ENCODE measurements around the gene VSTM5.
"Not testable (repeated sequence)": the region's sequence is repeated elsewhere in the genome, so short reads cannot be mapped to it uniquely, and the experiment has no call there.

Gene VSTM5, protein sequence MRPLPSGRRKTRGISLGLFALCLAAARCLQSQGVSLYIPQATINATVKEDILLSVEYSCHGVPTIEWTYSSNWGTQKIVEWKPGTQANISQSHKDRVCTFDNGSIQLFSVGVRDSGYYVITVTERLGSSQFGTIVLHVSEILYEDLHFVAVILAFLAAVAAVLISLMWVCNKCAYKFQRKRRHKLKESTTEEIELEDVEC

GRCh38 chr11:93850594-93851018, at the start of gene VSTM5:
Gene VSTM5 (minus strand): TSS chr11:93850618. CDS start chr11:93850502, 116 bp downstream.
- DNase-seq: no peak

- DNase-seq: no peak
Observed at GRCh38 chr11:93895106-93895862, 44.9 kb upstream of the VSTM5 start.

DNA sequence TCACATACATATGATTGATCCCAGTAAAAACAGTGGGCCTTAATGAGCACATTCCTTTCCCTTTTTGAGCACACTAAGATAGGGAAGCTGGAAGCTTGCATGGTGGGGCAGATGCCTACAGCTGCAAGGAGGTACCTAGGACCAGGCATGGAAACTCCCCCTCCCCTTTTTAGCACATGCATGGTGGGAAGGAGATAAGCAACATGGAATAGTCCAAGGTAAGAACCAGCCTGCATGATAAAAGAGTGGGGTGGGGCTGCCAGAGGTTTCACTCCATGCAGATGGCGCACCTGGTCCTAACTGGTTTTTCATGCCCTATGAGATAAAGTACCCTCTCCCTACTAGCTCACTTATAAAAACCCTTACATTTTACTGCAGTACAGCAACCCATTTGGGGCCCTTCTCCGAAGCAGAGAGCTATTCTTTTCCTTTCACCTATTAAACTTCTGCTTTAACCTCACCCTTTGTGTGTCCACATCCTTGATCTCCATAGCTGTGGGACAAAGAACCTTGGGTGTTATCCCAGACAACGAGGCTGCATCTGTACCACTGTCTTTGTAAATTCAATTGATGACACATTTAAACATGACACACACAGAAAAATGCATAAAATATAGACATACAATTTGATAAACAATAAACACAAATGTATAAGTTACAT, 40.1 kb upstream of the VSTM5 start:
- DNase-seq: no peak

DNA sequence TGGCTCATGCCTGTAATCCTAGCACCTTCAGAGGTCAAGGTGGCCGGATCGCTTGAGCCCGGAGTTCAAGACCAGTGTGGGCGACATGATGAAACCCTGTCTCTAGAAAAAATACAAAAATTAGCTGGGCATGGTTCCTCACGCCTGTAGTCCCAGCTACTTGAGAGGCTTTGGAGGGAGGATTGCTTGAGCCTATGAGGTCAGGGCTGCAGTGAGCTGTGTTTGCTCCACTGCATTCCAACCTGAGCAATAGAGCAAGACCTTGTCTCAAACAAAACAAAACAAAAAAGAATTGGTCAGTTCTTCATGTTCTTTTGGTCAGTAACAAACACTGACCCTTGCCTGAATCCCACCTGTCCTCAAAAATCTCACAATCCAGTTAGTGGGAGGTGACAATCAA, 36.7 kb upstream of the VSTM5 start:
- DNase-seq: no peak

- not testable (repeated sequence) for DNase-seq
Observed at GRCh38 chr11:93879114-93879513, 28.7 kb upstream of the VSTM5 start.

GRCh38 chr11:93875637-93876036, 25.2 kb upstream of the VSTM5 start:
- no peak for DNase-seq

GRCh38 chr11:93871526-93871925, 21.1 kb upstream of the VSTM5 start:
- no peak for DNase-seq

GRCh38 chr11:93870616-93871015, 20.2 kb upstream of the VSTM5 start:
- DNase-seq: no peak

DNA sequence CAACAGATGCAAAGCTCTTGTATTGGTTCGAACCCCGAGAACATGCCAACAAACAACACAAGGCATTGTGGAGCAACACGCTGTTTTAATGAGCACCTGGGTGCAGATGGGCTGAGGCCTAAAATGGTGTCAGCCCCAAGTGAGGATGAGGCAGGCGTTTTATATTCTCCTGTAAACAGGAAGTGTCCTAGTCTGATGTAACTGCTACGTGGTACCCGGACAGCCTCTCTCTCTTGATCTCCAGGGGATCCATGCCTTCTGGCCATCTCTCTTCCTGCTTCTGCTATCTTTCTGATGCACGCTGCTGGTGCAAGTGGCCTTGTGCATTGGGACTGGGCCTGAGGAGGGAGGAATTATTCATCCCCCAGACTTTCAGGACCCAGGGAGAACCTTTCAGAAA, 19.4 kb upstream of the VSTM5 start:
- no peak for DNase-seq

- DNase-seq: not testable (repeated sequence)
Observed at GRCh38 chr11:93868404-93868803, 18.0 kb upstream of the VSTM5 start.

DNA sequence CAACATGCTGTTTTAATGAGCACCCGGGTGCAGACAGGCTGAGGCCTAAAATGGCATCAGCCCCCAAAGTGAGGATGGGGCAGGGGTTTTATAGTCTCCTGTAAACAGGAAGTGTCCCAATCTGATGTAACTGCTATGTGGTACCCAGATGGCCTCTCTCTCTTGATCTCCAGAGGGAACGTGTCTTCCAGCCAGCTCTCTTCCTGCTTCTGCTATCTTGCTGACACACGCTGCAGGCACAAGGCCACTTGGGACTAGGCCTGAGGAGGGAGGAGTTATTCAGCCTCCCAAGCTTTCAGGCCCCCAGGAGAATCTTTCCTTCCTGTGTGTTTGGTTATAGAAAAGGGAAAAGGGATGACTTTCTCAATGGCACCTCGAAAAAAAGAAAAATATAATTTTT, 11.4 kb upstream of the VSTM5 start:
- DNase-seq: no peak

DNA sequence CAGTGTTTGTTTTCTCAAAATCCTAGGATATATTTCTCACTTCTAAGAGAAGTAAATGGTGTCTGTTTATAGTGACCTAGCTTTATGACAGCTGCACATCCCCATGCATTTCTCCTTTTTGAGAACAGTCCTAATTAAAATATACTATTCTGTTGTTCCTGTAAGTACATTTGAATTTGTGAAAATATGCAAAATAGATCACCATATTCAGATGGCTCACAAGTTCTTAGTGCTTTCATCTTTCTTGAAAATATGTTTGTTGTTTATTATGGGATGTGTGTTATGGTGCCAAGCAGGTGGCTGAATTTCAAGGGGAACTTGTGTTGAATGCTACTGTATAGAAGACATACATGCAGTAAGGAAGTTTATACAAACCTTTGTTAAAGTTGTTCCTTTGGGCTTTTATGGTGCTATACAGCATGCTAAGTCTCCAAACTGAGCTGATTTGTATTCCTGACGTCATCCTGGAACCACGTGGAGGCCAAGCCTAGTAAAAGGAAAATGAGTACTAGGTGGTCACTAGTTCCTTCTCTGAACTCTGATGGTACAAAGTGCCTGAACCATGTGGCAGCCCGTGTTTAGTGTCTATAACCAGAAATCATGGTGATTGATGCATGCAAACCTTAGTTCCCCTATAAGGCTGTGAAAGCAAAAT, 7.8 kb upstream of the VSTM5 start:
- no peak for DNase-seq

DNA sequence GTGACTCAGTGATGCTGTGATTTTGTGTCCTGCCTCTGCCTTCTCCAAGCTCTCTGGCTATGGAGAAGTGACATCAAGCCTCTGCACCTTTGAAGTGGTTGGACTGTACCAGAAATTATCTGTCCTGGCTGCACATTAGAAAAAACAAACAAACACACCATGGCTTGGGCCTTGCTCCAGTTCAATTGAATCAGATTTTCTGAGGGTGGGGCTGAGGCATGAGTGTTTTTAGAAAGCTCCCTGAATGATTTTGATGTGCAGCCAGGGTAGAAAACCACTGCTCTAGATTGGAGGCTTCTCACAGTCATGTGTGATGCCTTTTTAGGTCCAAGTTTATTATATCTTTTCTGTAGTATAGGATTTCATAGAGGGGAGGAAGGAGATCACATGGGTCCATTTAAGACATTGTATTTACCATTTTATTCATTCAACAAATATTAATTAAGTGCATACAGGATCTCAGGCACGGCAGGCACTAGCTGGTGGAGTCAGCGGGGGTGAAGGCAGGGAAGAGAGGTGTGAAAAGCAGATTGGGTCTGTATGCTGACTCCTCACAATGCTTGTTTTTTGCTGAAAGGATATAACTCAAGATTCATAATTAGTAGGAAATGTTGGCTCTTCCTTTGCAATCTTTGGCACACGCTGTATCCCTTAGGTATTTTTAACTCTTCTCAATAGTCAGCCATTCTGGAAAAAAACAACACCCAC, 7.1 kb upstream of the VSTM5 start:
- no peak for DNase-seq

DNA sequence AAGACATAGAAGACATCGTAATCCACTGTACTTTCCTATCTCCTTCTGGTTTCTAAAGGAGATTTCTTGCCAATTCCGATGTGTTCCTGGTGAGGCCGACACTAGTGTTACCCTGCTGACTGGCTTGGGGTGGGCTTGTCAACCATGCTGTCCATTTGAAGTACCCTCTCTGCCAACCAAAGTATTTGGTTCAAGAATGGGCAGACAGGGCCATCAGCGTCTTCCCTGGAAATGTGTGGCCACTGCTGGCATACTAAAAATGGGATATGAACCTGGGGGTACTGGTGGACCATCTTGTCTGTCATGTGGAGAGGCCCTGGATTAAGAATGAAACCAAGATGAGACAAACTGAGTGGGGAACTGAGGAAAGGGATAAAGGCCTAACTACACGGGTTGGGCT, 1.8 kb upstream of the VSTM5 start:
- DNase-seq: no peak

- DNase-seq: no peak
Observed at GRCh38 chr11:93849751-93850593, 446 bp downstream of the VSTM5 start.

DNA sequence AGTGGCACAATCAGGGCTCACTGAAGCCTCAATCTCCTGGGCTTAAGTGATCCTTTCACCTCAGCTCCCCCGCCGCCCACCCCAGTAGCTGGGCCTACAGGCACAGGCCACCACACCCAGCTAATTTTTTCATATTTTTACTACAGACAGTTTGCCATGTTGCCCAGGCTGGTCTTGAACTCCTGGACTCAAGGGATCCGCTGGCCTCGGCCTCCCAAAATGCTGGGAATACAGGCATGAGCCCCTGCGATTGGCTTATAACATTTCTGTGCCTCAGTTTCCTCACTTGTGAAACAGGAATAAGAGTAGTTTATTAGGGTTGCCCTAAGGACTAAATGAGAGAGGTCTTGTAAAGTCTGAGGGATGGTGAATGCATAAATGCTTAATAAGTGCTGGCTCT, 1.2 kb downstream of the VSTM5 start:
- DNase-seq: no peak

- DNase-seq: no peak
Observed at GRCh38 chr11:93846411-93846810, 4.0 kb downstream of the VSTM5 start.

GRCh38 chr11:93845181-93846092, 5.0 kb downstream of the VSTM5 start:
- no peak for DNase-seq

DNA sequence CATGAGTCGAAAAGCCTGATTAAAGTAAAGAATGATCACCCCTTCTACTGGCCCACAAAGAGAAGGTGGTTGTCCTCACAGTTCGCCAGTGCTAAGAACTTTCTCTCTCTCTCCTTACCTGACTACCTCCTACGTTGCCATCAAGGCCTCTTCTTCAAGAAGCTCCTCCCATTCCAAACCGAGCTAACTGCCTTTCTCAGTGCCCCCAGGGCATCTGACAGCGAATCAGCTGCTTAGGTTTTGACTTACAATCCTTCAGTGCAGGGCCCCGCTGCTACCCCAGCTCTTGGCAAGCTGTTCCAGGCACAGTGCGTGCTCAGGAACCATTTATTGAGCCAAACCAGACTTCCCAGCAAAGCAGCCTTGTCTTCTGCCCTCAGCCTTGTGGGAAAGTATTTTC, 5.8 kb downstream of the VSTM5 start:
- DNase-seq: no peak

DNA sequence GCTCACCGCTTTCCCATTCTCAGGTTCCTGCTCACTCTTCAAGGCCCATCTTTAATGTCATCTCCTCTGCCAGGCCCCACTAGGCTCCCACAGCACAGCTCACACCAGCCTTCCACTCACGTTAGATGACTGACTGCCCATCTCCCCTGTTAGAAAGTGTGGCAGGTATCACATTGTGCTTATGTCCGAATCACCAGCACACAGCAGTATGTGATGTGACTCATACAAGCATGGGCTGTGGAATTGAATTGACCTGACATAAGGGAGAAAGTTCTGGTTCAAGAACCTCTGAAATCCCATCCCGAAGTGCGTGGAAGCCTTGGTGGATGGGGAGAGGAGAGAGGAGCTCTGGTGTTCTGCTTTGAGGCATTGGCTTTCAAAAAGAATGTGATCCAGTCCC, 6.5 kb downstream of the VSTM5 start:
- no peak for DNase-seq

DNA sequence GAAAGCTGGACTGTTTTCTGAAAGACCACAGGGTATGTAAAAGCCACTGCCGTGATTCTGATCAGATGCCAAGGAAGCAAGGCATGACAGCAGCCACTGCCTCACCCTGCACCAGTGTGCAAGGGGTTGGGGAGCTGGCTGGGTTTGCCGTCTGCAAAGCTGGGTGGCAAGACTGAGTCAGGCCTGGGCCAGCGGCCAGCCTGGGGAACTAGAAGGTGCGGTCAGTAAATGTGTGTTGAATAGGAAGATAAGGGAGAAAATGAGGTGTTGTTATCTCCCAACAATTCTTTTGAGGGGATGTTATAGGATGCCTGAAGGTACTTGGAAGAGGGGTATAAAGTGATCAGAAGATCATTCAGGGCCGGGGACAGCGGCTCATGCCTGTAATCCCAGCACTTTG, 8.0 kb downstream of the VSTM5 start:
- no peak for DNase-seq

All from stimulated activated naive CD4-positive, alpha-beta T cell treated with Interleukin-2 at 50 U/mL for 16 hours (primary cell).